DND-41 (cell line): ENCODE data around the gene PITPNC1.

Source experiments
- CTCF ChIP-seq: IDR thresholded peaks from 2 replicates; pipeline ENCODE4 v1.5.1; 2012; ENCODE audit warnings: borderline replicate concordance, low read length, moderate library complexity, mild to moderate bottlenecking; ENCODE audit not compliant: poor library complexity, severe bottlenecking; ENCODE audit errors: extremely low read depth
- EZH2 ChIP-seq: IDR thresholded peaks from 3 replicates; pipeline ENCODE4 v1.6.1; 2012; ENCODE audit warnings: borderline replicate concordance, low read depth, mild to moderate bottlenecking, moderate library complexity, low read length, inconsistent platforms; ENCODE audit not compliant: severe bottlenecking

GRCh38 chr17:67523101-67523500 is 146.0 kb downstream of the PITPNC1 start:
- no peak for TF ChIP-seq CTCF
- no peak for TF ChIP-seq EZH2
